ENCODE results near the gene C16orf86.
A peak's percentile ranks its signal among the peaks of the same experiment; 100 is the strongest.

Gene C16orf86

GRCh38 chr16:67653789-67654402, 12.7 kb upstream of the C16orf86 start:
- no peak for DNase-seq (ENCODE audit: low read depth)

GRCh38 chr16:67654403-67654911, 12.2 kb upstream of the C16orf86 start:
- DNase-seq (ENCODE audit: low read depth), result no peak

- DNase-seq (ENCODE audit: low read depth), result no peak
Observed at GRCh38 chr16:67655363-67655762, 11.3 kb upstream of the C16orf86 start.

GRCh38 chr16:67656344-67657016, 10.1 kb upstream of the C16orf86 start:
- no peak for DNase-seq (ENCODE audit: low read depth)

GRCh38 chr16:67657017-67657608, 9.5 kb upstream of the C16orf86 start:
- no peak for DNase-seq (ENCODE audit: low read depth)

- no peak for DNase-seq (ENCODE audit: low read depth)
Observed at GRCh38 chr16:67657751-67658518, 8.7 kb upstream of the C16orf86 start.

GRCh38 chr16:67658849-67659674, 7.6 kb upstream of the C16orf86 start:
- no peak for DNase-seq (ENCODE audit: low read depth)

- peak; percentile 88 for DNase-seq (ENCODE audit: low read depth)
Observed at GRCh38 chr16:67659675-67660563, 6.7 kb upstream of the C16orf86 start, which contains the start of gene ACD. Gene ACD (minus strand): TSS chr16:67660260. CDS start chr16:67660220, 40 bp downstream.

GRCh38 chr16:67660564-67661028, 6.0 kb upstream of the C16orf86 start, which contains the start of gene PARD6A:
Gene PARD6A (plus strand): TSS chr16:67660960. CDS start chr16:67661039, 79 bp downstream.
- DNase-seq (ENCODE audit: low read depth), result peak; percentile 91

- no peak for DNase-seq (ENCODE audit: low read depth)
Observed at GRCh38 chr16:67661101-67661761, 5.4 kb upstream of the C16orf86 start.

- DNase-seq (ENCODE audit: low read depth), result no peak
Observed at GRCh38 chr16:67661886-67662652, 4.5 kb upstream of the C16orf86 start.

- DNase-seq (ENCODE audit: low read depth), result no peak
Observed at GRCh38 chr16:67662653-67663010, 4.0 kb upstream of the C16orf86 start.

GRCh38 chr16:67663151-67663876, 3.3 kb upstream of the C16orf86 start:
- no peak for DNase-seq (ENCODE audit: low read depth)

- no peak for DNase-seq (ENCODE audit: low read depth)
Observed at GRCh38 chr16:67663877-67664222, 2.8 kb upstream of the C16orf86 start.

- no peak for DNase-seq (ENCODE audit: low read depth)
Observed at GRCh38 chr16:67664258-67664657, 2.4 kb upstream of the C16orf86 start.

GRCh38 chr16:67664871-67665270, 1.7 kb upstream of the C16orf86 start:
- no peak for DNase-seq (ENCODE audit: low read depth)

- DNase-seq (ENCODE audit: low read depth), result no peak
Observed at GRCh38 chr16:67665598-67665997, 1.0 kb upstream of the C16orf86 start.

- DNase-seq (ENCODE audit: low read depth), result no peak
Observed at GRCh38 chr16:67666032-67666551, 522 bp upstream of the C16orf86 start.

Data from stimulated activated CD8-positive, alpha-beta memory T cell treated with anti-CD3 and anti-CD28 coated beads, Interleukin-4, amount 100 ng/mL, for 24 hours (primary cell).